A549 (cell line): ENCODE data around the gene USP6NL. TPM values are rescaled to one million over a fixed set of nuclear protein-coding genes. Genes with fewer than 3 reads are reported as not detected.

Source experiments
- ATAC-seq, 2 experiments: fragments of 200-7000 bp in 1 of 2; fragments of >200 bp in 1 of 2; cut with Nextera tagmentation in 1 of 2; cut with Tn5 transposase in 1 of 2; 3 replicates each; pipeline versions ENCODE4 v1.8.0 to v1.9.1; 2018 to 2020; ENCODE audit warnings: mild to moderate bottlenecking in 1 of 2, moderate library complexity in 1 of 2
- CTCF ChIA-PET: fragments of 300-600 bp; sonication (Branson Sonifier 250); formaldehyde crosslinking; extraction: SDS; loops from one replicate; lab custom pipeline; 2021; ENCODE audit warnings: antibody characterized with exemption, inconsistent platforms; lab: Yijun Ruan, JAX
- POLR2A ChIA-PET: fragments of 350-600 bp; formaldehyde crosslinking; extraction: SDS; loops from one replicate; lab custom pipeline; 2021; ENCODE audit warnings: antibody characterized with exemption, inconsistent platforms; lab: Yijun Ruan, JAX
- DNase-seq, 2 experiments: peaks; one replicate each; pipeline versions ENCODE4 v3.0.0 to v3.0.0-alpha.2; 2011 to 2016; ENCODE audit warnings: low read depth in 1 of 2, low spot score in 1 of 2
- FAIRE-seq: peaks from 2 replicates; lab custom pipeline; 2011; peaks lifted over from hg19 to GRCh38; lab: Jason Lieb, UNC
- H3K27ac ChIP-seq, 2 experiments: fragments of >200 bp; sonication (Bioruptor Twin); formaldehyde crosslinking; 3 replicates each; pipeline ENCODE4 v1.5.1; 2016 to 2017
- H3K4me1 ChIP-seq: fragments of >200 bp; sonication (Bioruptor Twin); formaldehyde crosslinking; 3 replicates; pipeline ENCODE4 v1.6.1; 2016
- H3K4me2 ChIP-seq: fragments of >200 bp; sonication (Bioruptor Twin); formaldehyde crosslinking; 3 replicates; pipeline ENCODE4 v1.6.1; 2016
- H3K4me3 ChIP-seq: fragments of >200 bp; sonication (Bioruptor Twin); formaldehyde crosslinking; 3 replicates; pipeline ENCODE4 v1.5.1; 2016
- H3K9me3 ChIP-seq: fragments of >200 bp; sonication (Bioruptor Twin); formaldehyde crosslinking; 3 replicates; pipeline ENCODE4 v1.6.1; 2016
- BCL3 ChIP-seq: fragments of >200 bp; sonication (Bioruptor Twin); formaldehyde crosslinking; IDR thresholded peaks from 3 replicates; pipeline ENCODE4 v1.6.1; 2016
- CBX2 ChIP-seq: fragments of 200-600 bp; sonication (generic); IDR thresholded peaks from 2 replicates; pipeline ENCODE4 v1.6.1; 2016; ENCODE audit warnings: low read depth, mild to moderate bottlenecking, borderline replicate concordance
- CEBPB ChIP-seq, 2 experiments: fragments of >200 bp in 1 of 2; sonication (Bioruptor Twin) in 1 of 2; formaldehyde crosslinking in 1 of 2; IDR thresholded peaks; 2 replicates each; pipeline ENCODE4 v1.6.1; 2012 to 2016
- CHD4 ChIP-seq: fragments of 200-600 bp; sonication (generic); IDR thresholded peaks from 2 replicates; pipeline ENCODE4 v1.6.1; 2016; ENCODE audit warnings: antibody characterized with exemption, mild to moderate bottlenecking, borderline replicate concordance
- EHF ChIP-seq: fragments of 250-450 bp; sonication (Bioruptor Pico); IDR thresholded peaks from 2 replicates; pipeline ENCODE4 v1.5.0; 2020; ENCODE audit warnings: mild to moderate bottlenecking
- EP300 ChIP-seq, 2 experiments: fragments of >200 bp; sonication (Bioruptor Twin); formaldehyde crosslinking; IDR thresholded peaks; 2 replicates in 1 of 2; 3 replicates in 1 of 2; pipeline ENCODE4 v1.6.1; 2016 to 2017
- FOSB ChIP-seq: fragments of 250-450 bp; sonication (Bioruptor Pico); IDR thresholded peaks from 2 replicates; pipeline ENCODE4 v1.5.0; 2020; ENCODE audit warnings: mild to moderate bottlenecking, moderate library complexity
- FOSL2 ChIP-seq, 2 experiments: fragments of 450-650 bp in 1 of 2; fragments of >200 bp in 1 of 2; sonication (Bioruptor Twin) in 1 of 2; formaldehyde crosslinking; IDR thresholded peaks; 2 replicates each; pipeline versions ENCODE4 v1.5.0 to v1.6.1; 2016 to 2020; ENCODE audit warnings: mild to moderate bottlenecking in 1 of 2, moderate library complexity in 1 of 2
- FOXS1 ChIP-seq: fragments of 250-450 bp; sonication (Bioruptor Pico); IDR thresholded peaks from 2 replicates; pipeline ENCODE4 v1.5.0; 2020; ENCODE audit warnings: mild to moderate bottlenecking, moderate library complexity
- HDAC2 ChIP-seq: fragments of 200-600 bp; sonication (generic); IDR thresholded peaks from 2 replicates; pipeline ENCODE4 v1.6.1; 2016
- HES2 ChIP-seq: fragments of >200 bp; sonication (Bioruptor Twin); formaldehyde crosslinking; IDR thresholded peaks from 2 replicates; pipeline ENCODE4 v1.6.1; 2016
- HEYL ChIP-seq: fragments of 250-450 bp; sonication (Bioruptor Pico); IDR thresholded peaks from 2 replicates; pipeline ENCODE4 v1.8.0; 2021; ENCODE audit warnings: mild to moderate bottlenecking, moderate library complexity
- HOXB13 ChIP-seq: fragments of 250-450 bp; sonication (Bioruptor Pico); IDR thresholded peaks from 2 replicates; pipeline ENCODE4 v1.5.0; 2020; ENCODE audit warnings: low read depth, mild to moderate bottlenecking, moderate library complexity
- KDM1A ChIP-seq: fragments of 200-600 bp; sonication (generic); IDR thresholded peaks from 2 replicates; pipeline ENCODE4 v1.6.1; 2016; ENCODE audit warnings: low read depth, mild to moderate bottlenecking
- KDM5A ChIP-seq: fragments of 200-600 bp; sonication (generic); IDR thresholded peaks from 2 replicates; pipeline ENCODE4 v1.6.1; 2016; ENCODE audit warnings: antibody characterized with exemption, mild to moderate bottlenecking
- MAZ ChIP-seq: fragments of 150-350 bp; IDR thresholded peaks from 2 replicates; pipeline ENCODE4 v1.6.1; 2014; ENCODE audit warnings: antibody characterized with exemption, low read depth, low read length, borderline replicate concordance
- POLR2A ChIP-seq: IDR thresholded peaks from 2 replicates; pipeline ENCODE4 v1.6.1; 2012; ENCODE audit warnings: mild to moderate bottlenecking, low read length
- RARB ChIP-seq: fragments of 250-450 bp; sonication (Bioruptor Pico); IDR thresholded peaks from 2 replicates; pipeline ENCODE4 v1.8.0; 2021; ENCODE audit warnings: mild to moderate bottlenecking, moderate library complexity
- REST ChIP-seq: fragments of 200-600 bp; sonication (generic); IDR thresholded peaks from 2 replicates; pipeline ENCODE4 v1.6.1; 2016; ENCODE audit warnings: antibody characterized with exemption, mild to moderate bottlenecking, moderate library complexity
- SMC3 ChIP-seq: fragments of >200 bp; sonication (Bioruptor Twin); formaldehyde crosslinking; IDR thresholded peaks from 3 replicates; pipeline ENCODE4 v1.6.1; 2018; ENCODE audit warnings: inconsistent platforms
- ZNF302 ChIP-seq: fragments of 250-450 bp; sonication (Bioruptor Pico); IDR thresholded peaks from 2 replicates; pipeline ENCODE4 v1.9.0; 2021; ENCODE audit warnings: inconsistent platforms, mild to moderate bottlenecking, moderate library complexity
- ZSCAN20 ChIP-seq: fragments of 250-450 bp; sonication (Bioruptor Pico); IDR thresholded peaks from 2 replicates; pipeline ENCODE4 v1.8.0; 2022; ENCODE audit warnings: mild to moderate bottlenecking, moderate library complexity
- WGBS: methylation state at CpG from one replicate; pipeline ENCODE4 v1.1.6; 2017; ENCODE audit errors: missing lambda C conversion rate; 5-methylcytosine and 5-hydroxymethylcytosine counted together
- polyA plus RNA-seq, 4 experiments: library from polyadenylated mRNA; depleted of rRNA in 3 of 4; stranded (reverse); fragments of >200 nt; fragmentation: RNase III in 1 of 4; extraction: RNeasy Plus Mini Kit Qiagen cat#74134 plus additional on column Dnase treatment in 1 of 4; gene quantifications; 2 replicates in 3 of 4; 3 replicates in 1 of 4; pipeline ENCODE4 v1.2.3, GENCODE V29; 2011 to 2017
- TF ChIP-seq, protein P1 (sequence below): fragments of >200 bp; sonication (Bioruptor Twin); formaldehyde crosslinking; IDR thresholded peaks from 3 replicates; pipeline ENCODE4 v1.5.1; 2016
- TF ChIP-seq, protein P2 (sequence below): fragments of 150-350 bp; IDR thresholded peaks from 2 replicates; pipeline ENCODE4 v1.6.1; 2014; ENCODE audit warnings: low read depth, mild to moderate bottlenecking, low read length
- TF ChIP-seq, protein P3 (sequence below): IDR thresholded peaks from 2 replicates; pipeline ENCODE4 v1.6.1; 2012; ENCODE audit warnings: low read depth, borderline replicate concordance

USP6NL gene
- polyA plus RNA-seq, 2 of the 4 experiments (the other 2 are of a cell fraction), result 10.6 to 18.2 TPM

- POLR2A ChIA-PET, result interaction anchor here (0.7 kb wide), 1 partner anchor 514 kb away, joined by 3 read pairs; no protein-coding TSS in a partner anchor
- FAIRE-seq (no peak), ATAC-seq (peak; percentile 3 to 6; a peak in 4 of 6 replicates), DNase-seq (no peak)
- CTCF ChIA-PET, result interaction anchor here (0.7 to 1.0 kb wide), 2 partner anchors 17 to 146 kb away, joined by 4 read pairs; no protein-coding TSS in a partner anchor
- H3K27ac ChIP-seq, result peak overlapping the region; percentile 86 to 98
- H3K4me1 ChIP-seq, result peaks cover 11% of the 10 kb centered on the region
- peak overlapping the region; percentile 79 for H3K4me2 ChIP-seq
- TF ChIP-seq POLR2A (no peak), CBX2 (no peak), CHD4 (0 out of 2 replicates have a peak, but pooled peaks have one; percentile 53), HOXB13 (CRISPR knock-in tag) (no peak), KDM1A (0 out of 2 replicates have a peak, but pooled peaks have one; percentile 39), ZNF302 (CRISPR knock-in tag) (no peak), REST (no peak), EHF (CRISPR knock-in tag) (no peak), EP300 (IDR thresholded peaks at IDR 0.05) (no peak), KDM5A (no peak), FOXS1 (no peak), MAZ (no peak), FOSB (CRISPR knock-in tag) (no peak)
- TF ChIP-seq, protein P1, sequence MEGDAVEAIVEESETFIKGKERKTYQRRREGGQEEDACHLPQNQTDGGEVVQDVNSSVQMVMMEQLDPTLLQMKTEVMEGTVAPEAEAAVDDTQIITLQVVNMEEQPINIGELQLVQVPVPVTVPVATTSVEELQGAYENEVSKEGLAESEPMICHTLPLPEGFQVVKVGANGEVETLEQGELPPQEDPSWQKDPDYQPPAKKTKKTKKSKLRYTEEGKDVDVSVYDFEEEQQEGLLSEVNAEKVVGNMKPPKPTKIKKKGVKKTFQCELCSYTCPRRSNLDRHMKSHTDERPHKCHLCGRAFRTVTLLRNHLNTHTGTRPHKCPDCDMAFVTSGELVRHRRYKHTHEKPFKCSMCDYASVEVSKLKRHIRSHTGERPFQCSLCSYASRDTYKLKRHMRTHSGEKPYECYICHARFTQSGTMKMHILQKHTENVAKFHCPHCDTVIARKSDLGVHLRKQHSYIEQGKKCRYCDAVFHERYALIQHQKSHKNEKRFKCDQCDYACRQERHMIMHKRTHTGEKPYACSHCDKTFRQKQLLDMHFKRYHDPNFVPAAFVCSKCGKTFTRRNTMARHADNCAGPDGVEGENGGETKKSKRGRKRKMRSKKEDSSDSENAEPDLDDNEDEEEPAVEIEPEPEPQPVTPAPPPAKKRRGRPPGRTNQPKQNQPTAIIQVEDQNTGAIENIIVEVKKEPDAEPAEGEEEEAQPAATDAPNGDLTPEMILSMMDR, result no peak
- TF ChIP-seq, protein P2, sequence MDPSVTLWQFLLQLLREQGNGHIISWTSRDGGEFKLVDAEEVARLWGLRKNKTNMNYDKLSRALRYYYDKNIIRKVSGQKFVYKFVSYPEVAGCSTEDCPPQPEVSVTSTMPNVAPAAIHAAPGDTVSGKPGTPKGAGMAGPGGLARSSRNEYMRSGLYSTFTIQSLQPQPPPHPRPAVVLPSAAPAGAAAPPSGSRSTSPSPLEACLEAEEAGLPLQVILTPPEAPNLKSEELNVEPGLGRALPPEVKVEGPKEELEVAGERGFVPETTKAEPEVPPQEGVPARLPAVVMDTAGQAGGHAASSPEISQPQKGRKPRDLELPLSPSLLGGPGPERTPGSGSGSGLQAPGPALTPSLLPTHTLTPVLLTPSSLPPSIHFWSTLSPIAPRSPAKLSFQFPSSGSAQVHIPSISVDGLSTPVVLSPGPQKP, result no peak
- no peaks in the 10 kb centered on the region for H3K9me3 ChIP-seq
- peak overlapping the region; percentile 75 for H3K4me3 ChIP-seq
- WGBS, result 57% methylated on average over 11 of the region's 11 CpGs
Measured at GRCh38 chr10:11612021-11613001, 861 bp upstream of the USP6NL start.

GRCh38 chr10:11610826-11611247 is 613 bp downstream of the USP6NL start:
- no peak for TF ChIP-seq HEYL (CRISPR knock-in tag)
- no peak for TF ChIP-seq POLR2A
- TF ChIP-seq ZSCAN20, result no peak
- TF ChIP-seq HES2, result no peak
- TF ChIP-seq CBX2, result no peak
- no peak for TF ChIP-seq HDAC2
- TF ChIP-seq, protein P3, sequence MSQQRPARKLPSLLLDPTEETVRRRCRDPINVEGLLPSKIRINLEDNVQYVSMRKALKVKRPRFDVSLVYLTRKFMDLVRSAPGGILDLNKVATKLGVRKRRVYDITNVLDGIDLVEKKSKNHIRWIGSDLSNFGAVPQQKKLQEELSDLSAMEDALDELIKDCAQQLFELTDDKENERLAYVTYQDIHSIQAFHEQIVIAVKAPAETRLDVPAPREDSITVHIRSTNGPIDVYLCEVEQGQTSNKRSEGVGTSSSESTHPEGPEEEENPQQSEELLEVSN, result no peak
- no peak for TF ChIP-seq FOSL2 (IDR thresholded peaks at IDR 0.05)
- TF ChIP-seq FOSL2 (CRISPR knock-in tag; IDR thresholded peaks at IDR 0.05), result no peak
- no peak for TF ChIP-seq CEBPB (IDR thresholded peaks at IDR 0.05)
- no peak for TF ChIP-seq BCL3
- no peak for TF ChIP-seq SMC3
- no peak for TF ChIP-seq RARB
- no peak for TF ChIP-seq KDM1A
- ATAC-seq (peak in 1 of 2 experiments; percentile 56; a peak in 5 of 6 replicates), DNase-seq (peak; percentile 25 to 40), FAIRE-seq (no peak)
- Histone ChIP-seq H3K9me3 (no peaks in the 10 kb centered on the region), H3K4me2 (peak overlapping the region; percentile 94), H3K4me1 (peaks cover 11% of the 10 kb centered on the region), H3K4me3 (peak overlapping the region; percentile 75), H3K27ac (peak overlapping the region; percentile 86 to 98)
- WGBS, result 1% methylated on average over 29 of the region's 43 CpGs
- ChIA-PET CTCF (interaction anchor here (3.4 kb wide), 1 partner anchor 147 kb away, joined by 14 read pairs; no protein-coding TSS in a partner anchor), POLR2A (no interaction called here)
